ENCODE measurements around the gene FYN. TPM values are rescaled to one million over a fixed set of nuclear protein-coding genes. Genes with fewer than 3 reads are reported as not detected.

Gene FYN
- total and polyA plus RNA-seq, 10 of the 15 experiments (the other 5 are each of a cell fraction or from before 2014, with no cell fraction given), result 51.4 to 247 (median 138) TPM

- TF ChIP-seq CEBPZ (IDR thresholded peaks at IDR 0.05; ENCODE audit: low read depth, low read length) (no peak), RAD51 (IDR thresholded peaks at IDR 0.05) (no peak), CUX1 (IDR thresholded peaks at IDR 0.05; ENCODE audit: insufficient replicate concordance, low read depth, low read length) (no peak), JUNB (IDR thresholded peaks at IDR 0.05) (no peak), HCFC1 (IDR thresholded peaks at IDR 0.05; ENCODE audit: low read length) (no peak), EP300 (IDR thresholded peaks at IDR 0.05; ENCODE audit: borderline replicate concordance in 1 of 2, control insufficient read depth in 1 of 2, low read depth in 2 of 2, low read length in 2 of 2) (0 out of 4 replicates have a peak, but pooled peaks of 1 of the 2 experiments have one; percentile 38), BHLHE40 (IDR thresholded peaks at IDR 0.05; ENCODE audit: borderline replicate concordance in 1 of 2, low read depth in 2 of 2, low read length in 1 of 2) (peak in 1 of 2 experiments; percentile 44; a peak in 2 of 4 replicates), CBX3 (IDR thresholded peaks at IDR 0.05; ENCODE audit: borderline replicate concordance, low read depth) (no peak), TBL1XR1 (IDR thresholded peaks at IDR 0.05; ENCODE audit: low read depth, low read length) (no peak), NFXL1 (IDR thresholded peaks at IDR 0.05; ENCODE audit: borderline replicate concordance) (no peak), ZNF217 (IDR thresholded peaks at IDR 0.05) (no peak), HDAC6 (IDR thresholded peaks at IDR 0.05; ENCODE audit: unreplicated experiment) (no peak)
- TF ChIP-seq, protein P1, sequence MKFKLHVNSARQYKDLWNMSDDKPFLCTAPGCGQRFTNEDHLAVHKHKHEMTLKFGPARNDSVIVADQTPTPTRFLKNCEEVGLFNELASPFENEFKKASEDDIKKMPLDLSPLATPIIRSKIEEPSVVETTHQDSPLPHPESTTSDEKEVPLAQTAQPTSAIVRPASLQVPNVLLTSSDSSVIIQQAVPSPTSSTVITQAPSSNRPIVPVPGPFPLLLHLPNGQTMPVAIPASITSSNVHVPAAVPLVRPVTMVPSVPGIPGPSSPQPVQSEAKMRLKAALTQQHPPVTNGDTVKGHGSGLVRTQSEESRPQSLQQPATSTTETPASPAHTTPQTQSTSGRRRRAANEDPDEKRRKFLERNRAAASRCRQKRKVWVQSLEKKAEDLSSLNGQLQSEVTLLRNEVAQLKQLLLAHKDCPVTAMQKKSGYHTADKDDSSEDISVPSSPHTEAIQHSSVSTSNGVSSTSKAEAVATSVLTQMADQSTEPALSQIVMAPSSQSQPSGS (IDR thresholded peaks at IDR 0.05; ENCODE audit: low read length), result no peak
- TF ChIP-seq, protein P2, sequence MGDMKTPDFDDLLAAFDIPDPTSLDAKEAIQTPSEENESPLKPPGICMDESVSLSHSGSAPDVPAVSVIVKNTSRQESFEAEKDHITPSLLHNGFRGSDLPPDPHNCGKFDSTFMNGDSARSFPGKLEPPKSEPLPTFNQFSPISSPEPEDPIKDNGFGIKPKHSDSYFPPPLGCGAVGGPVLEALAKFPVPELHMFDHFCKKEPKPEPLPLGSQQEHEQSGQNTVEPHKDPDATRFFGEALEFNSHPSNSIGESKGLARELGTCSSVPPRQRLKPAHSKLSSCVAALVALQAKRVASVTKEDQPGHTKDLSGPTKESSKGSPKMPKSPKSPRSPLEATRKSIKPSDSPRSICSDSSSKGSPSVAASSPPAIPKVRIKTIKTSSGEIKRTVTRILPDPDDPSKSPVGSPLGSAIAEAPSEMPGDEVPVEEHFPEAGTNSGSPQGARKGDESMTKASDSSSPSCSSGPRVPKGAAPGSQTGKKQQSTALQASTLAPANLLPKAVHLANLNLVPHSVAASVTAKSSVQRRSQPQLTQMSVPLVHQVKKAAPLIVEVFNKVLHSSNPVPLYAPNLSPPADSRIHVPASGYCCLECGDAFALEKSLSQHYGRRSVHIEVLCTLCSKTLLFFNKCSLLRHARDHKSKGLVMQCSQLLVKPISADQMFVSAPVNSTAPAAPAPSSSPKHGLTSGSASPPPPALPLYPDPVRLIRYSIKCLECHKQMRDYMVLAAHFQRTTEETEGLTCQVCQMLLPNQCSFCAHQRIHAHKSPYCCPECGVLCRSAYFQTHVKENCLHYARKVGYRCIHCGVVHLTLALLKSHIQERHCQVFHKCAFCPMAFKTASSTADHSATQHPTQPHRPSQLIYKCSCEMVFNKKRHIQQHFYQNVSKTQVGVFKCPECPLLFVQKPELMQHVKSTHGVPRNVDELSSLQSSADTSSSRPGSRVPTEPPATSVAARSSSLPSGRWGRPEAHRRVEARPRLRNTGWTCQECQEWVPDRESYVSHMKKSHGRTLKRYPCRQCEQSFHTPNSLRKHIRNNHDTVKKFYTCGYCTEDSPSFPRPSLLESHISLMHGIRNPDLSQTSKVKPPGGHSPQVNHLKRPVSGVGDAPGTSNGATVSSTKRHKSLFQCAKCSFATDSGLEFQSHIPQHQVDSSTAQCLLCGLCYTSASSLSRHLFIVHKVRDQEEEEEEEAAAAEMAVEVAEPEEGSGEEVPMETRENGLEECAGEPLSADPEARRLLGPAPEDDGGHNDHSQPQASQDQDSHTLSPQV (IDR thresholded peaks at IDR 0.05), result no peak
Measured at GRCh38 chr6:111731456-111732195, 141.6 kb downstream of the FYN start (continued).
